SK-N-MC (cell line): ENCODE results near the gene SDC3.

ENCODE experiments used
- EZH2 ChIP-seq: fragments of 200-600 bp; sonication (generic); IDR thresholded peaks from one replicate; pipeline ENCODE4 v1.6.1; 2017; ENCODE audit warnings: antibody characterized with exemption
- POLR2AphosphoS5 ChIP-seq: IDR thresholded peaks from 2 replicates; pipeline ENCODE4 v1.6.1; 2012; ENCODE audit warnings: mild to moderate bottlenecking, low read depth, low read length, borderline replicate concordance

- no peak for TF ChIP-seq POLR2AphosphoS5
- no peak for TF ChIP-seq EZH2
These were observed 31.2 kb downstream of the SDC3 start for GRCh38 chr1:30877205-30877912.
